Activated CD4-positive, alpha-beta T cell treated with anti-CD3 and anti-CD28 coated beads for 4 hours (primary cell): ENCODE data around the gene PROP1.
A peak's percentile ranks its signal among the peaks of the same experiment; 100 is the strongest.
"Not testable (repeated sequence)": the region's sequence is repeated elsewhere in the genome, so short reads cannot be mapped to it uniquely, and the experiment has no call there.

Source experiments
- DNase-seq, 2 donors: peaks; one replicate each; pipeline ENCODE4 v3.0.0-alpha.2; 2020

The PROP1 gene

DNA sequence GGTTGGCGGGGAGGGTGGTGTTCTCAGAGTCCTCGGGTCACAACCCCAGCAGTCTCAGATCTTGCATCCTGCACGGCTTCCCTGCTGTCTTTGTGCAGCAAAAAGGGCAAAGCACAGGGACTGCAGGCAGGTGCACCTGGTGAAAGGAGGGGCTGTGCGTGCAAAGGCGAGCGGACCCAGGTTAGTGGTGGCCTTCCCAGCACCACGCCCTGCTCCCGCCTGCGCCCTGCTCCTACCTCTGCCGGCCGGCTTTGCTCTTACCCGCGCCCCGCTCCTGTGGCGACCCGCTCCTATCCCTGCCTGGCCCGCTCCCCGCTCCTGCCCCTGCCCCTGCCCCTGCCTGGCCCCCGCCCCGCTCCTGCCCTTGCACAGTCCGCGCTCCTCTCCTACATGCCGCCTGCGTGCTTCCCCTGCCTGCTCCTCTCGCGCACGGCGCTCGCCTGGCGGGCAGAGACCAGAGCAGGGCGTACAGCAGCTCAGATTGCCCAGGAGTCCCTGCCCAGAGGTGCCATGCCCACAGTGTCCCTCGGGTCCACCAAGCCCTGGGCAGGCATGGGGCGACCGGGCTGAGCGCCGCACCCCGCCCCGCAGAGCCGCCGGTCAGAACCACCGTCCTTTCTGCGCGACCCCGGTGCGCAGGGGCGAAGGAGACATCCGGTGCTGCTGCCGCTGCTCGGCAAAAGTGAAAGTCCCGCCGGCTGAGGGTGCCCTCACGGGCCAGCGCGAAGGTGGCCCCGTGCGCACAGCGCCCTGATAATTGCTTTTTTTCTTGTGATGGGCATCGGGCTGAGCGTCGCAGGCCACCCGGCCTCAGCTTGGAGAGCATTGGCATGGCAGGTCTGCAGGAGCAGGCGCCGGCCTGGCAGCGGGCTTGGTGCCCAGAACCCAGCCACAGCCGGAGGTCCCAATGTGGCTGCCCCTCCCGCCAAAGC lies 52.0 kb downstream of the PROP1 start:
- peak; percentile 22 to 28 for DNase-seq

DNA sequence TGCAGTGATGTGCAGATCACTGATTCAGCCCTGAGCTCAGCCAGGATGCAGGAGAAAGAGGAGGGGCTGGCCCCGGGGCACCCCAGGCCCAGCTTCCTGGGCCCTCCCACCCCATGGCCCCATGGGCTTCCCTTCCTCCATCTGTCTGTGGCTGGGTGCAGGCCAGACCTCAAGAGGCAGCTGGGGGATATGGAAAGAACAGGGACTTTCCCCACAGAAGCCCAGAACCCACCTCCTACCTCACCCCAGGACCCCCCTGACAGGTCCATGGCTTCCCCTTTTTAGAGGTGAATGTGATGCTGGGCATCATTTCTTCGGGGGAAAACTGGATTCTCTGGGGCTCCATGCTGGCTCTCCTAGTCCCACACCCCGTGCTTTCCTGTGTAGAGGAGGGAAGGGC lies 53.1 kb downstream of the PROP1 start:
- DNase-seq = not testable (repeated sequence)
